ENCODE results near the gene FBH1. TPM values are rescaled to one million over a fixed set of nuclear protein-coding genes. Genes with fewer than 3 reads are reported as not detected.

The FBH1 gene
- total and polyA plus RNA-seq, 9 of the 15 experiments (the other 6 are each of a cell fraction or from before 2014, with no cell fraction given): 13.4 to 108 (median 77.8) TPM

DNA sequence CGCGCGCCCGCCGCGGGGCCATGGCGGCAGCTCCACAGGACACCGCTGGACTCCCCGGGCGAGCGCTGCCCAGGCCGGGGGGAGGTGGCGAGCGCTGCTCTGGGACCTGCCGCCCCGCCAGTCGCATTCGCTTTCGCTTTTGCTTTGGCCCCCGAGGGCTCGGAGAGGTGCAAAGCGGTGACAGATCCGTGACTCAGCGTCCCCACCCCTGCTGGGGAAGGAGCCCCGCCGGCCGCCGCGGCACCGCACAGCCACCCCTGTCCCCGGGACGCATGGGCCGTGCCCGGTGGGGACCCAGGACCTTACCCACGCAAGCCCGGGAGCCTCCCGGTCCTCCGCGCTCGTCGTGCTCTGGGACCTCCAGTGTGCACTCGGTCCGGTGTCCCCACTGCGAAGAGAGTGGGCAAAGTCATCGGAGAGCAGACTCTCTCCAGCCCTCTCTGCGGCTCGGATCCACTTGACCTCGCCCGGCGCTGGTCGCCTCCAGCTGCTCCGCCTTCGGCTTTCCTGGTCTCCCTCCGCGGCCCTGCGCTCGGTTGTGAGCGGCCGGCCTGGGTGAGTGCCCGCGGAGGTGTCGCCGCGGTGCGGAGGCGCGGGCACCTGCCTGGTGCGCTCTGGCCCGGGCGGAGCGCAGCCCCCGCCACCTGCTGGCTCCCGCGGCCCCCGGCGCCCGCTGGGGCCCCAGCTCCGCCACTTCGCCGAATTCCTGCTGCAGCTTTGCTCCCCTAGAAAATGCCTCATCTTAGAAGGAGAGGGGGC lies 87.6 kb downstream of the FBH1 start, which contains the start of gene IL15RA (continued):
- peak; percentile 87 for TF ChIP-seq JUND (IDR thresholded peaks at IDR 0.05; ENCODE audit: borderline replicate concordance, low read depth, low read length)
- peak; percentile 87; the same call in 2 of the 3 replicates for TF ChIP-seq JUND (tag; IDR thresholded peaks at IDR 0.05; ENCODE audit: borderline replicate concordance, low read depth, low read length)
- TF ChIP-seq CXXC5 (CRISPR knock-in tag; IDR thresholded peaks at IDR 0.05): peak; percentile 60
- TF ChIP-seq, protein P1, sequence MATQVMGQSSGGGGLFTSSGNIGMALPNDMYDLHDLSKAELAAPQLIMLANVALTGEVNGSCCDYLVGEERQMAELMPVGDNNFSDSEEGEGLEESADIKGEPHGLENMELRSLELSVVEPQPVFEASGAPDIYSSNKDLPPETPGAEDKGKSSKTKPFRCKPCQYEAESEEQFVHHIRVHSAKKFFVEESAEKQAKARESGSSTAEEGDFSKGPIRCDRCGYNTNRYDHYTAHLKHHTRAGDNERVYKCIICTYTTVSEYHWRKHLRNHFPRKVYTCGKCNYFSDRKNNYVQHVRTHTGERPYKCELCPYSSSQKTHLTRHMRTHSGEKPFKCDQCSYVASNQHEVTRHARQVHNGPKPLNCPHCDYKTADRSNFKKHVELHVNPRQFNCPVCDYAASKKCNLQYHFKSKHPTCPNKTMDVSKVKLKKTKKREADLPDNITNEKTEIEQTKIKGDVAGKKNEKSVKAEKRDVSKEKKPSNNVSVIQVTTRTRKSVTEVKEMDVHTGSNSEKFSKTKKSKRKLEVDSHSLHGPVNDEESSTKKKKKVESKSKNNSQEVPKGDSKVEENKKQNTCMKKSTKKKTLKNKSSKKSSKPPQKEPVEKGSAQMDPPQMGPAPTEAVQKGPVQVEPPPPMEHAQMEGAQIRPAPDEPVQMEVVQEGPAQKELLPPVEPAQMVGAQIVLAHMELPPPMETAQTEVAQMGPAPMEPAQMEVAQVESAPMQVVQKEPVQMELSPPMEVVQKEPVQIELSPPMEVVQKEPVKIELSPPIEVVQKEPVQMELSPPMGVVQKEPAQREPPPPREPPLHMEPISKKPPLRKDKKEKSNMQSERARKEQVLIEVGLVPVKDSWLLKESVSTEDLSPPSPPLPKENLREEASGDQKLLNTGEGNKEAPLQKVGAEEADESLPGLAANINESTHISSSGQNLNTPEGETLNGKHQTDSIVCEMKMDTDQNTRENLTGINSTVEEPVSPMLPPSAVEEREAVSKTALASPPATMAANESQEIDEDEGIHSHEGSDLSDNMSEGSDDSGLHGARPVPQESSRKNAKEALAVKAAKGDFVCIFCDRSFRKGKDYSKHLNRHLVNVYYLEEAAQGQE (IDR thresholded peaks at IDR 0.05; ENCODE audit: borderline replicate concordance): peak; percentile 3; the same call in 1 of the 2 replicates
- TF ChIP-seq, protein P1 (CRISPR knock-in tag; IDR thresholded peaks at IDR 0.05; ENCODE audit: low read depth): no peak
- TF ChIP-seq, protein P2, sequence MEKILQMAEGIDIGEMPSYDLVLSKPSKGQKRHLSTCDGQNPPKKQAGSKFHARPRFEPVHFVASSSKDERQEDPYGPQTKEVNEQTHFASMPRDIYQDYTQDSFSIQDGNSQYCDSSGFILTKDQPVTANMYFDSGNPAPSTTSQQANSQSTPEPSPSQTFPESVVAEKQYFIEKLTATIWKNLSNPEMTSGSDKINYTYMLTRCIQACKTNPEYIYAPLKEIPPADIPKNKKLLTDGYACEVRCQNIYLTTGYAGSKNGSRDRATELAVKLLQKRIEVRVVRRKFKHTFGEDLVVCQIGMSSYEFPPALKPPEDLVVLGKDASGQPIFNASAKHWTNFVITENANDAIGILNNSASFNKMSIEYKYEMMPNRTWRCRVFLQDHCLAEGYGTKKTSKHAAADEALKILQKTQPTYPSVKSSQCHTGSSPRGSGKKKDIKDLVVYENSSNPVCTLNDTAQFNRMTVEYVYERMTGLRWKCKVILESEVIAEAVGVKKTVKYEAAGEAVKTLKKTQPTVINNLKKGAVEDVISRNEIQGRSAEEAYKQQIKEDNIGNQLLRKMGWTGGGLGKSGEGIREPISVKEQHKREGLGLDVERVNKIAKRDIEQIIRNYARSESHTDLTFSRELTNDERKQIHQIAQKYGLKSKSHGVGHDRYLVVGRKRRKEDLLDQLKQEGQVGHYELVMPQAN (IDR thresholded peaks at IDR 0.05; ENCODE audit: borderline replicate concordance): peak; percentile 77; the same call in 1 of the 2 replicates
- TF ChIP-seq, protein P3, sequence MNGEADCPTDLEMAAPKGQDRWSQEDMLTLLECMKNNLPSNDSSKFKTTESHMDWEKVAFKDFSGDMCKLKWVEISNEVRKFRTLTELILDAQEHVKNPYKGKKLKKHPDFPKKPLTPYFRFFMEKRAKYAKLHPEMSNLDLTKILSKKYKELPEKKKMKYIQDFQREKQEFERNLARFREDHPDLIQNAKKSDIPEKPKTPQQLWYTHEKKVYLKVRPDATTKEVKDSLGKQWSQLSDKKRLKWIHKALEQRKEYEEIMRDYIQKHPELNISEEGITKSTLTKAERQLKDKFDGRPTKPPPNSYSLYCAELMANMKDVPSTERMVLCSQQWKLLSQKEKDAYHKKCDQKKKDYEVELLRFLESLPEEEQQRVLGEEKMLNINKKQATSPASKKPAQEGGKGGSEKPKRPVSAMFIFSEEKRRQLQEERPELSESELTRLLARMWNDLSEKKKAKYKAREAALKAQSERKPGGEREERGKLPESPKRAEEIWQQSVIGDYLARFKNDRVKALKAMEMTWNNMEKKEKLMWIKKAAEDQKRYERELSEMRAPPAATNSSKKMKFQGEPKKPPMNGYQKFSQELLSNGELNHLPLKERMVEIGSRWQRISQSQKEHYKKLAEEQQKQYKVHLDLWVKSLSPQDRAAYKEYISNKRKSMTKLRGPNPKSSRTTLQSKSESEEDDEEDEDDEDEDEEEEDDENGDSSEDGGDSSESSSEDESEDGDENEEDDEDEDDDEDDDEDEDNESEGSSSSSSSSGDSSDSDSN (IDR thresholded peaks at IDR 0.05; ENCODE audit: borderline replicate concordance in 1 of 2, low read depth in 2 of 2, low read length in 2 of 2): peak; percentile 48 to 67
- TF ChIP-seq NCOA1 (IDR thresholded peaks at IDR 0.05; ENCODE audit: low read depth): peak; percentile 34; the same call in 1 of the 2 replicates
- peak; percentile 97 for TF ChIP-seq MEIS2 (IDR thresholded peaks at IDR 0.05; ENCODE audit: partially characterized antibody)
- TF ChIP-seq, protein P4, sequence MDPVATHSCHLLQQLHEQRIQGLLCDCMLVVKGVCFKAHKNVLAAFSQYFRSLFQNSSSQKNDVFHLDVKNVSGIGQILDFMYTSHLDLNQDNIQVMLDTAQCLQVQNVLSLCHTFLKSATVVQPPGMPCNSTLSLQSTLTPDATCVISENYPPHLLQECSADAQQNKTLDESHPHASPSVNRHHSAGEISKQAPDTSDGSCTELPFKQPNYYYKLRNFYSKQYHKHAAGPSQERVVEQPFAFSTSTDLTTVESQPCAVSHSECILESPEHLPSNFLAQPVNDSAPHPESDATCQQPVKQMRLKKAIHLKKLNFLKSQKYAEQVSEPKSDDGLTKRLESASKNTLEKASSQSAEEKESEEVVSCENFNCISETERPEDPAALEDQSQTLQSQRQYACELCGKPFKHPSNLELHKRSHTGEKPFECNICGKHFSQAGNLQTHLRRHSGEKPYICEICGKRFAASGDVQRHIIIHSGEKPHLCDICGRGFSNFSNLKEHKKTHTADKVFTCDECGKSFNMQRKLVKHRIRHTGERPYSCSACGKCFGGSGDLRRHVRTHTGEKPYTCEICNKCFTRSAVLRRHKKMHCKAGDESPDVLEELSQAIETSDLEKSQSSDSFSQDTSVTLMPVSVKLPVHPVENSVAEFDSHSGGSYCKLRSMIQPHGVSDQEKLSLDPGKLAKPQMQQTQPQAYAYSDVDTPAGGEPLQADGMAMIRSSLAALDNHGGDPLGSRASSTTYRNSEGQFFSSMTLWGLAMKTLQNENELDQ (CRISPR knock-in tag; IDR thresholded peaks at IDR 0.05; ENCODE audit: borderline replicate concordance): no peak
- TF ChIP-seq TAF1 (IDR thresholded peaks at IDR 0.05; ENCODE audit: control insufficient read depth, extremely low read depth, insufficient read depth, low read length, severe bottlenecking): peak; percentile 30

All from K562 (cell line).